Measurements from ENCODE around the gene SLC9A9.

- no peak for TF ChIP-seq CTCF (IDR thresholded peaks at IDR 0.05 in 2 of 3, conservative IDR thresholded peaks at IDR 0.05 in 1 of 3; ENCODE audit: control insufficient read depth in 2 of 3, extremely low read depth in 1 of 3, insufficient read depth in 1 of 3, low read depth in 3 of 3, low read length in 3 of 3)
- TF ChIP-seq, protein P1, sequence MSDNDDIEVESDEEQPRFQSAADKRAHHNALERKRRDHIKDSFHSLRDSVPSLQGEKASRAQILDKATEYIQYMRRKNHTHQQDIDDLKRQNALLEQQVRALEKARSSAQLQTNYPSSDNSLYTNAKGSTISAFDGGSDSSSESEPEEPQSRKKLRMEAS (IDR thresholded peaks at IDR 0.05; ENCODE audit: low read depth, low read length): no peak
- TF ChIP-seq LARP7 (IDR thresholded peaks at IDR 0.05): no peak
- no peak for TF ChIP-seq ESRRA (IDR thresholded peaks at IDR 0.05; ENCODE audit: low read length)
- no peak for TF ChIP-seq YY1 (IDR thresholded peaks at IDR 0.05; ENCODE audit: low read depth, low read length)
- TF ChIP-seq PAX5 (IDR thresholded peaks at IDR 0.05; ENCODE audit: borderline replicate concordance, low read depth, low read length): no peak
- TF ChIP-seq NR2C1 (IDR thresholded peaks at IDR 0.05): no peak
- TF ChIP-seq RAD21 (IDR thresholded peaks at IDR 0.05; ENCODE audit: insufficient read depth, low read depth, low read length): no peak
- no peak for TF ChIP-seq TCF12 (IDR thresholded peaks at IDR 0.05; ENCODE audit: low read depth, low read length)
- no peak for TF ChIP-seq SIX5 (IDR thresholded peaks at IDR 0.05; ENCODE audit: low read depth, low read length, severe bottlenecking)
- TF ChIP-seq SUZ12 (IDR thresholded peaks at IDR 0.05; ENCODE audit: unreplicated experiment): no peak
- no peak for TF ChIP-seq TAF1 (IDR thresholded peaks at IDR 0.05; ENCODE audit: borderline replicate concordance, low read depth, low read length)
- TF ChIP-seq CREM (IDR thresholded peaks at IDR 0.05; ENCODE audit: low read depth): no peak
These were observed 344.9 kb downstream of the SLC9A9 start for GRCh38 chr3:143503325-143503885.
